Activated CD8-positive, alpha-beta memory T cell treated with anti-CD3 and anti-CD28 coated beads, Interleukin-2, amount 50 U/mL, for 24 hours (primary cell): ENCODE measurements around the gene PRSS21.

ENCODE experiments used
- DNase-seq: peaks from one replicate; pipeline ENCODE4 v3.0.0-alpha.2; 2020; ENCODE audit errors: extremely low read depth

PRSS21 gene

DNA sequence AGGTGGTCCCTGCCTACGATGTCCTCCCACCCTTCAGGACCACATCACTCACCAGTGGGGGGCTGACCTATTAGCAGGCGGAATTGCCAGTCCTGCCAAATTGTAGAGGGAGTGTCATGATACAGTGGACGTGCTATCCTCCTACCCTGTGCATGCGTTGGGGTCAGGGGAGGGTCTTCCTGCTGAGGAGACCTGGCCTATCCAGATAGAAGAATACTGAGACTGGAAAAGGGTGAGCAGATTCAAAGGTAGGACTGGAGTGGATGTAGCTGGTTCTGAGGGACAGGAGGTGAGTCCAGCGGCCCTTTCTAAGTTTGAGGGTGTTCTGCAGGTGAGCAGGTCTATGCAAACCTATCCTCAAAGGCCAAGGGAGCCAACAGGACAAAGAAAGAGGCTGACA is 10.8 kb upstream of the PRSS21 start:
- DNase-seq, result no peak

DNA sequence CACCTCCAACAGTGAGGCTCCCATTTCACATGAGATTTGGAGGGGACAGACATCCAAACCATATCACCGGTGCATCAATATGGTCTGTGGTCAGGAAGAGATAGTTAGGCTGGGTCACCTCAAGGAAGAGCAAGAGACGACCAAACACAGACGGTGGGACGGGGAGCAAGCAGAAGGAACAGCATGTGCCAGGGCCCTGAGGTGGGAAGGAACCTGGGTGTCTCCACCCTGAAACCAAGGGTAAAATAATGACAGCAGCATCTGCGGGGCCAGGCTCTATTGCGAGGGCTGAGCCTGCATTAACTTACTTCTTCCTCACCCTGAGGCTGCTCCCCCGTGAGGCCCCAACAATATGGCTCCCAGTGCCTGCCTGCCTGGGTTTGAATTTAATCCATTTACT is 8.9 kb upstream of the PRSS21 start:
- no peak for DNase-seq

DNA sequence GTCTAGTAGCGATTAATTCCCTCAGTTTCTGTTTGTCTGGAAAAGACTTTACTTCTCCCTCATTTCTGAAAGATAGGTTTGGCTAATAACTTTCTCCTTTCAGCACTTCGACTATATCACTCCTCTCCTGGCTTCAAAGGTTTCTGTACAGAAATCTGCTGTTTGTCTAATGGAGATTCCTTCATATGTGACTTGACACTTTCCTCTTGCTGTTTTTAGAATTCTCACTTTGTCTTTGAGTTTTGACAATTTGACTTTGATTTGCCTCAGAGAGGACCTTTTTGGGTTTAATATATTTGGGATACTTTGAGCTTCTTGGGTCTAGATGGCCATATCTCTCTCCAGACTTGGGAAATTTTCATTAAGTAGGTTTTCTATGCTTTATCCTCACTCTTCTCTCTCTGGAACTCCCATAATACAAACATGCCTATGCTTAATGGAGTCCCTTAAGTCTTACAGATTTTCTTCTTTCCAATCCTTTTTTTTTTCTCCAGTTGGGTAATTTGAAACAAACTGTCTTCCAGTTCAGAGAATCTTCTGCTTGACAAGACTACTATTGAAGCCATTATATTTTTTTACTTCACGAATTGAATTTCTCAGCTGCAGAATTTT is 7.8 kb upstream of the PRSS21 start:
- no peak for DNase-seq

DNA sequence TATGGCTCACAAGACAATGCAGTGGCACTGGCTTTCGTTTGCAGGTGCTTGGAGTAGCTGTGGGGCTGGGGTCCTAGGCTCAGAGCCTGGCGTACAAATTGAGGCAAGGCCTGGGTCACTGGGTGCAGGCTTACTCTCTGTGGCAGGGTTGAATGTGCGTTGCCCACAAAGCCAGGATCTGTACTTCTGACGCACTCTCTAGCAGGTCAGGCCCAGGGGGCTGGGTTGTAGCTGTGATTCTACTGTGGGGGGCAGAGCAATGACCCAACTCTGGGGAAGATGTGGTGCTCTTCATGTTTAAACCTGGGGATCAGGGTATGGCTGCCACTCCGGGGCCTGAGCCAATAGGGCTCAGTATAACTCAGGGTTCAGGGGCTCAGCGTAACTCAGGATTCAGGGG is 6.4 kb upstream of the PRSS21 start:
- no peak for DNase-seq

DNA sequence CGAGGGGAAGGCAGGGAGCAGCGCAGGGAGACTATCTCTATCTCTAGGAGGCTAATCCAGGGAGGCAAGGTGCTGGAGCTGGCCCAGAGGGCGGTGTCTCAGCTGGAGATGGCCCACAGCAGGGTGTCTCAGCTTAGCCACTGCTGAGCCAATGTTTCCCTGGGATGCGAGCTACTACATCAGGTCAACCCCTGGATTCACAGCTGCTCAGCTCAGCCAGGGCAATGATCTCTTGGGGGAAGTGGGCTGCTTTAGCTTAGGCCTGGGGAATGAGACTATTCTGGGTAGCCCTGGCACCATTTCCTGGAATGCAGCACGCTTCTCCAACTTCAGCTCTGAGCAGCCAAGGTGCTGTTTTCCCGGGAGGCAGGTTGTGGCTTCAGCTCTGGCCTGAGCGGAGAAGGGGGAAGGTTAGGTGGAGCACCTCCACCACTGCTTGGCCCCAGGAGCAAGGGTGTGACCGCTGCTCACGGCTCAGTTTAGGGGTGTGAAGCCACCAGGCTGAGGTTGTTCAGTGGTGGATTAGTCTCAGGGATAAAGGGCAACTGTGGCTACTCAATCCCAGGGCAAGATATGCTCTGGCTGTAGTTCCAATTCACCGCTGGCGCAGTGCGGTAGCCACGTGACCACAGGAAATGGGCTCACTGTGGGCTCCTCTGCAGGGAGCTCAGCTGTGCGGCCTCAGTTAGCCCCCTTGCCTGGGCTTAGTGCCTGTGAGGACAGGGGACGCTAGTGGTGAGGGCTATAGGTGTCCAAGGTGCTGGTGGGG is 5.2 kb upstream of the PRSS21 start:
- no peak for DNase-seq

DNA sequence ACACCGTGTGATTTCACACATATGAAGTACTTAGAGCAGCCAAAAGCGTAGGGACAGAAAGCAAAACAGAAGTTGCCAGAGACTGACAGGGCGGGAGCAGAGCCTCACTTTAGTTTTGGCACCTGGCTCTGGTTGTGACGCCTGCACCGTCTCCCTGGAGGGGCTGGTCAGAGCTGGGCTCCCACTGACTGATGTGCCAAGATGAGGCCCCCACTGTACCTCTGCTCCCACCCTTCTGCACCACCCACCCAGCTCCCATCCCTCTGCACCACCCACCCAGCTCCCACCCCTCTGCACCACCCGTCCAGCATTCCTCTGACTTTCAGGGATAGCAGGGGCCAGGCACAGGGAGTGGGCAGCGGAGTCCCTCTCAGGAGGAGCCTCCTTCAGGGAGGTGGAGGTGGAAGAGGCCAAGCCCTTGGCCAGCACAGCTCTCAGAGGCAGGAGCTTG is 3.2 kb upstream of the PRSS21 start:
- no peak for DNase-seq

DNA sequence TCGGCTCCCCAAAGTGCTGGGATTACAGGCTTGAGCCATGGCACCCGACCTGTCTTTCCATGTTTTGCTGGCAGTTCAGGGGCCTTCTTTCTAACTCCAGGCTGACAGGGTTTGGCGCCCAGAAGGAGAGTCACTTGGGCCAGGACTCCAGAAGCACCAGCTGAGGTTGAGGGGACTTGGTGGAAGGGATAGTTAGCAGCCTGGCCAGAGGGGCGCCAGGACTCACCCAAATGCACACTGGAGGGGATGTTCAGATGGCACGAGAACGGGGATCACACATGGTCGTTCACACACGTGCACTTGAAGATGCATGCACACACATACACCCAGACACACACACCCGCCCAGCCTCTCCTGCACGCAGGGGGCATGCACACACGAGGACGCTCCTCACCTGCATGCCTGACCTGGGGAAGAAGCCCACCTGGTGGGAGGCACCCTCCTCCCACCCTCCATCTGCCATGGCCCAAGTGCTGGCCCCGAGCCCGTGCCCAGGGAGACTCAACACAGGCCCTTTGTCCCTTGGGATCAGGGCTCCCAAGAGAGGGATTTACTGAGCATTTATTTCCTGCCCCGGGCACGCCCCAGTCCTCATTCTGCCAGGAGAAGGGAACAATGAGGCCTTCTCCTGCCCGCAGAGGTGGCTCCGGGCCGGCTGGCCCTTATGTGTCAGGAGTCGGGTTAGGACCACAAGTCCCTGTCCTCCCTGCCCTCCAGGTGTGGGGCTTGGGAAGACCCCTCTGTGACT is 2.3 kb upstream of the PRSS21 start:
- DNase-seq, result no peak

DNA sequence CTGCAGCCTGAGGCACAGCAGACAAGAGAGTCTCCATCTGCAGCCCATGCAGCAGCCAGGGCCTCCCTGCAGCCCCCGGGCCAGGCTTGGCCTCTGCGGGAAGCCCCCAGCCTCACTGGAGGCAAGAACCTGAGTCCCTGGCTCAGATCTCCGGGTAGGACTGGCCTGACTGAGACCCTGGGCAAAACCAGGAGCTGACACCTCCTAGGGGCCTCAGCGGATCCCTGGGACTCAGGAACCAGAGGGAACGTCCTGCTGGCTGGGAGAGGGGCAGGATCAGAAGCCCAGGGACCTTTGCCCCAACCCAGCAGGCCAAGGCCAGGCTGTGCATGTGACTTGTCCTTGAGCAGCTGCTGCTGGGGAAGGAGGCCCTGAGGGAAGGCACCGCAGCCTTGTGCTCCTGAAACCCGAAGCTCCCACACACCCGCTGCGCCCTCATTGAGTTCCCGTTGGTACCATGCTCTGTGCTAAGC is 1.7 kb upstream of the PRSS21 start:
- no peak for DNase-seq

DNA sequence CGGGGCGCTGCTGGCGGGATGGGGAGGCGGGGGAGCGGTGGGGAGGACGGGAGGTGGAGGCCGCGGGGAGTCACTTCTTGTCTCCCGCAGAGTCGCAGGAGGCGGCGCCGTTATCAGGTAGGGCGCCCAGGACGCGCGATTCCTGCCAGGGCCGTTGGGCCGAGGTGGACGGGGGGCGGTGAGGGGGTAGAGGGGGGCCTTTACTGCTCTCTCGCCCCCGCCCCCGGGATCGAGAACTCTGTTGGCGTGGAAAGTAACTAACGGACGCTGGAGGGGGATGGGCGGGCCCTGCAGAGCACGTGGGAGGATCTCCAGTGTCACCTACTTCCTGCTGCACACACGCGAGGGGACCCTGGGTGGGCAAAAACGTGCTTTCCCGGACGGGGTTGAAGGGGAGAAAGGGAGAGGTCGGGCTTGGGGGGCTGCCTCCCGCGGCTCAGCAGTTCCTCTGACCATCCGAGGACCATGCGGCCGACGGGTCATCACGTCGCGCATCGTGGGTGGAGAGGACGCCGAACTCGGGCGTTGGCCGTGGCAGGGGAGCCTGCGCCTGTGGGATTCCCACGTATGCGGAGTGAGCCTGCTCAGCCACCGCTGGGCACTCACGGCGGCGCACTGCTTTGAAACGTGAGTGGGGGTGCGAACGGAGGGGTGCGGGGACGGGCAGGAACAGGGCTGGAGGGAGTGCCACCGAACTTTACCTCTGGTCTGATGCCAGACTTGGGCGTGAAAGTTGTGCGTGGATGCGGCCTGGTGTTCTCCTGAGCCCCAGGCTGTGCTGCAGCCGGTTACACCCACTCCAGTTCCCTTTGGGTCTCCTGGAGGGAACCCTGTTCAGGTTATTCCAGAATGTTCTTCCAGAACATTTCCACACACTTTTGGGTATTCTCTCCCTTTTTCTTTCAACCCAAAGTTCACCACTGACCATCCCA is 569 bp downstream of the PRSS21 start:
- DNase-seq, result no peak

DNA sequence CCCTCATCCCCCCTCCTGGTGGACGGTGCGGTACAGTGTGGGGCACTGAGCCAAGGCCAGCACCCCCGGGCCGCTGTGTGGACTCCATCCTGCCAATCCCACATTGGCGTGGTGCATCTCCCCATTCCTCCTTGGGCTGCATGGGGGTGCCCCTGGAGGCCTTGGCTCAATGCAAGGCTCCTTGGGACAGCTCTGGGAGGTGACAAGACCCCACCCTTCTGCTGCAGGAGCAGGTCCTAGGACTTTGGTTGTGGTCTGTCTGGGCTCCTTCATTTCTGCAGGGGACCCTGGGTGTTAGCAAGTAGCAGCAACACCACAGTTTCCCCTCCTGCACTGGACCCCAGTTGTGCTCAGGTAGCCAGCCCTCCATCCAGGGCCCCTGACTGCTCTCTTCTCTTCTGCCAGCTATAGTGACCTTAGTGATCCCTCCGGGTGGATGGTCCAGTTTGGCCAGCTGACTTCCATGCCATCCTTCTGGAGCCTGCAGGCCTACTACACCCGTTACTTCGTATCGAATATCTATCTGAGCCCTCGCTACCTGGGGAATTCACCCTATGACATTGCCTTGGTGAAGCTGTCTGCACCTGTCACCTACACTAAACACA is 1.3 kb downstream of the PRSS21 start:
- DNase-seq, result no peak

DNA sequence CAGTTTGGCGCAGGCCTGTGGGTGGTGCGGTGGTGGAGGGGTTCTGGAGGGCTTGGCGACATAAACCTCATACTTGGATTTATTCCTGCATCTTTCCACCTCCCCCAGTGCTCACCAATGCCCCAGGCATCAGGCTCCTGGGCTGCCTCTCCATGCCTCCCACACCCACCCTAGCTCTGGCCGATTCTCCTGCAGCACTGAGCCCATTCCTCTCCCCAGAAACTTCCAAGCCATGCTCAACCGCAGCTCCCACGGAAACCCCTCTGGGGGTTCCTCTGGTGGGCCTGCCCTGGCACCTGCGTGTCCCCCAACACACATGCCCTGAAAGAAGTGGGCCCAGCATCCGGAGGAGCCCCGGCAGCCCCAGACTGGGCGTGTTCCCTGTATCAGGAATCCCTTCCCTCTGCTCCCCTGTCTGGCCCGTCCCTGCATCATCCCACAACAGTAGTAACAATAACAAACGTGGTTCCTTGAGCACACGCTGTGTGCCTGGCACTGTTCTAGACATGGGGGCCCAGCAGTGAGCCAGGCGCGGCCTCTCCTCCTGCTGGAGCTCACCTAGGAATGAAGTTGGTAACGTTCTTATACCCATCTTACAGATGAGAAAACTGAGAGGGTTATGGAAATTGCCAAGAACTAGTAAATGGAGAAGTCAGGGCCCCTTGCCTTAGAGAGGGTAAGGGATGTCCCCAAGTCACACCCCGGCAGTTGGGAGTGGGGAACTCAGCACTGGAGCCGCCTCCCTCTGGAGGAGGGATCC is 2.3 kb downstream of the PRSS21 start:
- DNase-seq, result no peak

DNA sequence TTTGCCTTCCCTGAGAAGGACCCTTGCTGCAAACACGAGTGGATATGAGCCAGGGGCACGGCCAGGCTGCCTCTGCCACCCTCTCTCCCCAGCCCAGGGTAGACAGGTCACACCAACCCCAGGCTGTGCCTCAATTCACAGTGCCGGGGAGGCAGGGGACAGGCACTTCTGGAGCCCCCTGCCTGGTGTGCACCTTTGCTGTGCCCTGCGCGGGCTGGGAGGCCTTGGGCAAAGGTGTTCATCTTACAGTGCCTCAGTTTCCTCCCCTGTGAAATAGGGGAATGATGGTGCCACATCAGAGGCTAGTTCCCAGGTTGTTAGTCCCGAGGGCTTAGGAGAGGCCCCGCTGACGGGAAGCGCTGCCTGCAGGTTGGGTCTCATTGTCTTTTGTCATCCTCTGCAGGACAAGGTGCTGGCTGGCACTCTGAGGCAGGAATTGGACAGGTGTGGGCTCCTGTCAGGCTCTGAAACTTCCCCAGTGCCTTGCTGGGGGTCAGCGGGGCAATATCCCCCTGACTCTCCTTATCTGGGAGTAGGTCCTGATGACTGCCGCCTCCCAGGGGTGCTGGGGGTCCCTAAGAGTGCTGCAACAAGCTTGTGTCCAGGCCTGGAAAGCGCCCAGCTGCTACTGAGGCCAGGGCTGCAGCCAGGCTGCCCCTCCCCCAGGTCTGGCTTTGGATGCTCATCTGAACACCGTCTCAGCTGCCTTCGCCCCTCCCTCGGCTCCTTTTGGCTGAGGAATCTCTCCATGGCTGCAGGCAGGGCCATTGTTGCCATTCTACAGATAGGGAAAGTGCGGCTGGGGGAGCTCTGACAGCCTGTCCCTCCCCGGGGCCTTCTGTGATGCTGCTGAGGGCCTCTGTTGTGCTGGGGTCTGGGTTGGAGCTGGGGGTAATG is 3.1 kb downstream of the PRSS21 start:
- no peak for DNase-seq

DNA sequence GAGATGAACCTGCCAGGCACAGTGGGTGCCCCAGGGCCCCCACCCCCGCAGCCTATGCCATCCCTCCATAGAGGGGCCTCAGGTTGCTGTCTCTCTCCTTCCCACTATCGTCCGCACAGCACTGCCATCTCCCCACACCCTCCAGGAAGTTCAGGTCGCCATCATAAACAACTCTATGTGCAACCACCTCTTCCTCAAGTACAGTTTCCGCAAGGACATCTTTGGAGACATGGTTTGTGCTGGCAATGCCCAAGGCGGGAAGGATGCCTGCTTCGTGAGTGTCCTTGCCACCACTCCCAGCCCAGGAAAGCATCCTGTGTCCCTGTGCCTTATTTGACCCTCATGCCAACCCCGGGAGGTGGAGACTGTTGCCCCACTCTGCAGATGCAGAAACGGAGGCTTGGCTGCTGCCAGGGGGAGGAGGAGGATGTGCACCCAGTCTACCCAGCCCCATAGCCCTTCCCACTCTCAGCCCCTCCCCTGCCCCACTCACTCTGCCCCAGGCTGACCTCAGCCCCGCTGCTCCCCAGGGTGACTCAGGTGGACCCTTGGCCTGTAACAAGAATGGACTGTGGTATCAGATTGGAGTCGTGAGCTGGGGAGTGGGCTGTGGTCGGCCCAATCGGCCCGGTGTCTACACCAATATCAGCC is 3.9 kb downstream of the PRSS21 start:
- no peak for DNase-seq

DNA sequence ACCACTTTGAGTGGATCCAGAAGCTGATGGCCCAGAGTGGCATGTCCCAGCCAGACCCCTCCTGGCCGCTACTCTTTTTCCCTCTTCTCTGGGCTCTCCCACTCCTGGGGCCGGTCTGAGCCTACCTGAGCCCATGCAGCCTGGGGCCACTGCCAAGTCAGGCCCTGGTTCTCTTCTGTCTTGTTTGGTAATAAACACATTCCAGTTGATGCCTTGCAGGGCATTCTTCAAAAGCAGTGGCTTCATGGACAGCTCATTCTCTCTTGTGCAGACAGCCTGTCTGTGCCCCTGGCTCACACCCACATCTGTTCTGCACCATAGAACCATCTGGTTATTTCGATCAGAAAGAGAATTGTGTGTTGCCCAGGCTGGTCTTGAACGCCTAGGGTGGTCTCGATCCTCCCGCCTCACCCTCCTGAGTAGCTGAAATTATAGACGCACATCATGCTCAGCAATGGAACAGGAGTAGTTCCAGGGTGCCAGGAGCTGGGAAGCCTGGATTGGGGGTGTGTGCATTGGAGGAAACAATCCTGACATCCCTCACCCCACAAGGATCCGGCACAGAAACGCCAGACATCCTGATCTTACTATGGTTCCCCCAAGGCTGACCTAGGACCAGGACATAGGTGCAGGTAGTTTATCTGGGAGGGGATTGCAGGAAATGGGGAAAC is 4.6 kb downstream of the PRSS21 start:
- no peak for DNase-seq

DNA sequence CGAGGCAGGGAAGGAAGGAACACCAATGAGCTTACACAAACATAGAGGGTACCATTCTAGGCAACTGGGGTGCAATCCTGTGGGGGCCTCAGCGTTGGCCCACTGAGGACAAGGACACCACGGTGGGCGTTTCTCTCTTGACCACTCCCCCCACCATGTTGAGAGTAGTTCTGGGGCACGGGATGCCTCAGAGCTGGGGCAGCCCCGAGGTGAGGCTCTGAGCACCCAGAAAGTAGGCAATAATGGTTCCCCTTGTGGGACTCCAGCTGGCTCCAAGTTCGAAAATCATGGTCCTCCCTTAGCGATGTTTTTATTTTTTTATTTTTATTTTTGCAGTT is 5.1 kb downstream of the PRSS21 start:
- no peak for DNase-seq

DNA sequence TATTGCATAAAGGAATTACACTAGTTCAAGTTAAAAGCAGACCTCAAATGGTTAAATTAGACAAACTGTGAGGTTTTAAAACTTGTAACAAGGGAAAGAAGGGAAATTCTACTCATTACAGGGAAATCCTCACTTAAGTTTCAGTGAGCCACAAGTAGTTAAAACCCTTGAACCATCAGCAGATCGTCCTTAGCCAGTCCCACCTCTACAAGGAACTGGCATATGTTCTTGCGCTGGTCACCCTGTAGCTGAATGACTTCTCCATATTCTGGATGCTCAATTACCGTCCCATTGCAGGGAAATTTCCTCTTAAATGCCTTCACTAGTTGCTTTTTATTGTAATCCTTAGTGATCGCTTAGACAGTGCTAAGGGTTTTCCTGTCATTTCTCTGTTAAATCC is 5.5 kb downstream of the PRSS21 start:
- no peak for DNase-seq

DNA sequence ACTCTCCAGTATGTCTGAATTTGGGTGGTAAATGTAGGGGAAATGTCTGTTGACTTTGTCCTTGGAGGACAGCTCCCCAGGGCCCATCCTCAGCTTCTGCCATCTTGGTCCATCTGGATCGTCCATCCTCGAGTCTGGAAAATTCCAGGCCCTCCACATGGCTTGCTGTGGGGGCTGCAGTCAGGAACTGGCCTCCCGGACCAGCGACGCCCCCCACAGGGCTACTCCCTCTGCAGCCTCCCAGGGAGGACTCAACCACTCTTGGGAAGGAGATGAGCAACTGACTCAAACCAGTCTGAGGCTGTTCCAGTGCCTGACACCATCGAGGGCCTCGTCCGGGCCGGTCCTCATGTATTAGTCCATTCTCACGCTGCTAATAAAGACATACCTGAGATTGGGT is 7.6 kb downstream of the PRSS21 start:
- no peak for DNase-seq

DNA sequence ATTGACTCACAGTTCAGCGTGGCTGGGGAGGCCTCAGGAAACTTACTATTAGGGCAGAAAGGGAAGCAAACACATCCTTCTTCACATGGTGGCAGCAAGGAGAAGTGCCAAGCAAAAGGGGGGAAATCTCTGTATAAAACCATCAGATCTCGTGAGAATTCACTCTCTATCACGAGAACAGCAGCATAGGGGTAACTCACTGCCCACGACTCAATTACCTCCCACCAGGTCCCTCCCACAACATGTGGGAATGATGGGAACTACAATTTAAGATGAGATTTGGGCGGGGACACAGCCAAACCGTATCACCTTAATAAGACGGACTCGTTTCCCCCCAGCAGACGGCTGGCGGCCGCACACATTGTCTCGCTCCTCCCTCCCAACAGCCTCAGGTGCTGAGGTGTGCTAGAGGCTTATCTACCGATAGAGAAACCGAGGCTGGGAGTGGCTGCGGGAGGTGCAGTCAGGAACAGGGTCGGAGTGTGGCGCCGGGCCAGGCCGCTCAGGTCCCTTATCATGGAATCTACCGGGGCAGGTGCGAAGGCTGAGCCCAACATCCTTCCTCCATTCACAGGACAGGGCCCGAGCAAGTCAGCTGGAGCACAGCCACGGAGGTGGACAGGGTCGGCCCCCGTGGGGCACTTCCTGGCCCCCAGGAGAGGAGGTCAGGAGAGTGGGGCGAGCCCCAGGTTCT is 8.2 kb downstream of the PRSS21 start:
- no peak for DNase-seq
